GM21529 (cell line): Measurements from ENCODE around the gene DCAF4.

ENCODE experiments used
- ATAC-seq: cut with Tn5 transposase; IDR thresholded peaks from one replicate; pipeline ENCODE4 v1.9.1; 2021; ENCODE audit not compliant: unreplicated experiment

The DCAF4 gene

DNA sequence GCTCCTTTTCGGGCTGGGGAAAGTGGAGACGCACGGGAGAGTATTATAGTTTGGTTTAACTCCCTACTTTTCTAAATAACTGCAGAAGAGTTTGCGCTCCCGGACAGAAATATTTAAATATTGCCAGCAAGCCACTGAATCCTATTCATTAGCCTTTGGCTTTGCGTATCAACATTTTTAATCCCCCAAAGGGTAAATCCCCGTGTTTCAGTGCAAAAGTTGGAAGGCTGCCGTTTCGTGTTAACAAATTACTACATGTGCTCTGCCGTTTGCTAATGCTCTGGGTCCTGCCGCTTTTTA is 32.0 kb upstream of the DCAF4 start:
- ATAC-seq: no peak

DNA sequence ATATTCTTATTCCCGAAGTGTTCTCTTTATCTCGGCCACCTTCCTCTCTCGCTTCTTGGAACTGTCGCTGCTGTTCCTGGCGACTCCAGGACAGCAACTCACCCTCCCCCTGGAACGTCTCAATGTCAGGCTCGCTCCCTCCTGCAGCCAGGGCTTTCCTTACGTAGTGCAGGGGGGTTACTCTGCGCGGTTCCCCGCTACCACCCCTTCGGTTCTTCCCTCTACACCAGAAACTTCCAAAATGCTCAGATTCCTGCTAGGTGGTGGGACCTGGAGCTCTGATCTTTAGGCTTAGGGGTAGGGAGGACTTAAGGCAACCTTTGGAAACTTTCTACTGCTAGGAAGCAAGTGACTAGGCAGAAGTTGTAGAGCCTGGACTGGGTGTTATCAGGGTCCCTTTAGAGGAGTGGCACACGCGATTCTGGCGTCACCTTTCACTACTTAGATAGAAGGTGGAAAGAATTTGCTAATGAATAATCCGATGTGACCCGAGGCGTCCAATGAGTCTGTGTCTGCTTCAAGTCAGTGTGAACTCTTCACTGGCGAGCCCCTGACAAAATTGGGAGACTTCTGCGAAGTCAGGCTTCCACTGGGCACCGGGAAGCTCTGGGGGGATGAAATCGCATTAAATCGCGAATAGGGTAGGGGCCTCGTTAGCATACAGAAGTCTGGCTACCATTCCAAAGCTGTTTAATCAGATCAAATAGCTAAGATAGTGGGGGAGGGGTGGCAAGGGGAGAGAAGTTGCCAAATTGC is 31.5 kb upstream of the DCAF4 start:
- ATAC-seq: no peak

DNA sequence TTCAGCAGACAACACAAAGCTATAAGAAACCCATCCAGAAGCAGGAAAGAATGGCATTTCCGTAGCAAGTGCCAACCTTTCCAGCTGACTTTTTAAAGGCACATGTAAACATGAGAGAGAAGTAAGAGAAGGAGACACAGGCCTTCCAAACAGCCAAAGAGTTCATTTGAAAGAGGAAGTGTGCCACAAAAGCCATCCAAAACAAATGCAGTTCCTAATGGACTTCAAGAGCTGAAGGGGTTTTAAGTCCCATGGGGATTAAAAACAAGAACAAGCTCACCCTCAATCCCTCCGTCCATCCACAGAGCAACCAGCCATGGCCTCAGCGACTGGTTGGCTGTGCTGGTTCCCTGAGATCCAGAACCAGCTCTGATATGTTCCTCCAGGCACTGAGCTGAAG is 27.8 kb upstream of the DCAF4 start:
- ATAC-seq: no peak

DNA sequence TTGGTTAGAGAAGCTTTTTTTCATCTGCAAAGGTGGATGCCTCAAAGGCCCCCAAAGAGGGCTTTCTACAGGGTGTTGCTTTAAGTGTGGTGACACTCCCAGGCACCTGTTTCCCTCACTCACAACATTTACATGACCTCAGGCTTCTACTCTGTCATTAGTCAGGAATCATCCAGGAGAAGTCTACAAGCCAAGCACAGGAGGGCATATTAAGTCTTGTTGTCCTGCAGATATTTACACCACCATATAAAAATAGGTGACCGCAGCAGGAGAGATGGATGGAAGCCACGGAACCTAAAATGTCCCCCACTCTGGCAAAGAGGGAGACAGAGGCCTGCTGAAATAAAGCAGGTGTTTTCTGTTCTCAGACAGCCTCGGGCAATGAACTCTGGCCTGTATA is 24.9 kb upstream of the DCAF4 start:
- no peak for ATAC-seq

DNA sequence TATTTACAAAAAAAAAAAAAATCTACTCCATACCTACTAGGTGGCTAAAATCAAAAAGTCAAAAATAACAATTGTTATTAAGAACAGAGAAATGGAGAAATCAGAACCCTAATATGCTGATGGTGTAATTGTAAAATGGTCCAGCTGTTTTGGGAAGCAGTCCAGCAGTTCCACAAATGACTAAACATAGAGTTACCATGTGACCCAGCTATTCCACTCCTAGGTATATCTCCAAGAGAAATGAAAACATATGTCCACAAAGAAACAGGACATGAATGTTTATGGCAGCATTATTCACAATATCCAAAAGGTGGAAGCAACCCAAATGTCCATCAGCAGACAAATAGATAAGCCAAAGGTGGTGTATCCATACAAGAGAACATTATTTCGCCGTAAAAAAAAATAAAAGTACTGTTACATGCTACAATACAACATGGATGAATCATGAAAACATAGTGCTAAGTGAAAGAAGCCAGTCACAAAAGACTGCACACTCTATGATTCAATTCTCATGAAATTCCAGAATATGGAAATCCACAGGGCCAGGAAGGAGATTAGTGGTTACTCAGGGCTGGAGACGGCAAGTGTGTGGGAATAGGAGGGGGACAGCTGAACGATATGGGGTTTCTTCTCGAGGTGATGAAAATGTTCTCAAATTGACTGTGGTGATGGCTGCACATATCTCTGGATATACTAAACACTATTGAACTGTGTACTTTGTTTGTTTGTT is 23.3 kb upstream of the DCAF4 start:
- no peak for ATAC-seq

- no peak for ATAC-seq
Observed at GRCh38 chr14:72903716-72904115, 22.5 kb upstream of the DCAF4 start.

- no peak for ATAC-seq
Observed at GRCh38 chr14:72904218-72904617, 22.0 kb upstream of the DCAF4 start.

DNA sequence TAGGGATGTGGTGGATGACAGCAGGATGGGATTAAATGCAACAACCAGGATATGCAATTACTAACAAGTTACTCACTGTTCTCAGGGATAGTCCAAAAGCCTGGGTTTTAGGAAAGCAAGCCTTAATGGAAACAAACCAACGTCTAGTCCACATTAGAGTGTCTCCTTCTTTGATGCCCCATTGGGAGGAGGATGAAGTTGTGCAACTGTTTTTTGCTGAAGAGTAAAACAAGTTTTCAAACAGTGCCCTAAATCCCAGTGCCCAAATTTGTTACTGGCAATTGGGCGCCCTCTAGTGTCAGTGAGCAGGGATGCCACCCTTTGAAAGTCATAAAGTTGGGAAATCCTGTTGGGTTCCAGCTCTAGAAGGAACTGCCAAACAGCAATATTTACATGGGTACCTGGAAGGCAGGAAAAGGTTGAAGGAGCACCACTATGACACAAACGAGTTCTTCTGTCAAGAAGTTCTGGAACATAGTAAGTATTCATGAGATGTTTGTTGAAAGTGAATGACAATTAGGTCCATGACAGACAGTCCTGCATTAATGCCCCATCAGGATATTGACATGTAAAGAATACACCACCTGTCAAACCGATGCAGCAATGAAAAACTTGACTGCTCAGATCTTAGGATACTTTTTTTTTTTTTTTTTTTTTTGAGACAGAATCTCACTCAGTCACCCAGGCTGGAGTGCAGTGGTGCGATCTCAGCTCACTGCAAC is 21.3 kb upstream of the DCAF4 start:
- no peak for ATAC-seq

DNA sequence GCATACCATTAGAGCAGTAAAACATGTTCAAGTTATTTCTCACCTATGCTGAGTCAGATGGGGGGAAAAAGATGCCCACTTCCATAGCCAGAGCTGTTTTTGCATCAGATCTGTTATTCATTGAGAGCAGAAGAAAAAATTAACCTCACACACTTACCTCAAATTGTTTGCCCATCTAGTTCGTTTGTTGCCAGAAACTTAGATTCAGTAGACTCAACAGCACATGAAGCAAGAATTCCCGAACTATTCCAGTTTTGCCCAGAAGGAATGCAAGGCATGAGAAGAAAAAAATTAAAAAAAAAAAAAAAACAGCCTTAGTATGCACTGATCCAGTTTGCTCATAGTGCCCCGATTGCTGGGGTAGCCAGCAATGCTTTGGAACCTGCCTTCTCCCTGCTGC is 19.9 kb upstream of the DCAF4 start:
- no peak for ATAC-seq

- no peak for ATAC-seq
Observed at GRCh38 chr14:72906879-72907278, 19.4 kb upstream of the DCAF4 start.

- no peak for ATAC-seq
Observed at GRCh38 chr14:72907886-72908285, 18.4 kb upstream of the DCAF4 start.

DNA sequence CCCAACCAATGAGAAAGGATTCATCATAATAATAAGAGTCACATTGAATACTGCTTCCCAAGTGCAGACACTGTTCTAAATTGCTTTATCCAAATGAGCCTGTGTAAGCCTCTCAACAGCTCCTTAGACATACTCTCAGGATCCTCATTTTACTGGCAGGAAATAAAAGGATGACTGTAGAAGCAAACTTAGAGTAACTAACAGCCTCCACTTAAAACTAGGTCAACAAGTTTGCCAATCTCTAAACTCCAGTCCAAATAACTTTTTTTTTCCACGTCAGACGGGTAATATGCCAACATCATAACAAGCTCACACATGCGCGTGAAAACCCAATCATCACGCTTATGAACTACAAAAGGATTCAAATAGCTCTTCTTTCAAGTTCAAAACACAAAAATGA is 17.1 kb upstream of the DCAF4 start:
- no peak for ATAC-seq

GRCh38 chr14:72913809-72914208 is 12.5 kb upstream of the DCAF4 start:
- no peak for ATAC-seq

DNA sequence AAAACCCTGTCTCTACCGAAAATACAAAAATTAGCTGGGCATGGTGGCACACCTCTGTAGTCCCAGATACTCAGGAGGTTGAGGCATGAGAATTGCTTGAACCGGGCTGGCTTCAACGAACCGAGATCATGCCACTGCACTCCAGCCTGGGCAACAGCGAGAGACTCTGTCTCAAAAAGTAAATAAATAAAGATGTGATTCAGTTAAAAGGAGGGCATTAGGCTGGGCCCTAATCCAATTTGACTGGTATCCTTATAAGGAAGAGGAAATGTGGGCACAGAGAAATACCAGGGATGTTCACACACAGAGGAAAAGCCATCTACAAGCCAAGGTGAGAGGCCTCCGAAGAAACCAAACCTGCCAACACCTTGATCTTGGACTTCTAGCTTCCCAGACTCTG is 10.1 kb upstream of the DCAF4 start:
- ATAC-seq: no peak

GRCh38 chr14:72917094-72917802 is 9.0 kb upstream of the DCAF4 start:
- no peak for ATAC-seq

DNA sequence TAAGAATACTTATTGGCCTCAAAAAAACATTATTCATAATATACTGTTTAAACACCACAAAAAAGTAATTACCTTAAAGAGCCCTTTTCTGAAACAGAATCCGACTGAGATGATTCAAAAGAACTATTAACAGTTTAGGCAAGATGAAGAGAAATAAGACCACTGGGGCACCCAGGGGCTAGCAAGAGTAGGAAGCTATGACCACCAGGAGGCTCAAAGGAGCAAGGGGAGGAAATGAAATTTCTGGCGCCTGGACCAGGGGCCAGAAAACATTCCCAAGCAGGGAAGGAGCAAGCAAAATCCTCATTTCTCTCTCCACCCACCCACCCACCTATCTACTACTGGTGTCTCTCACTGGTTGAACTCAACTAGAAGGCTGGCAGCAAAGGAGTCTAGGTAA is 6.3 kb upstream of the DCAF4 start:
- ATAC-seq: no peak

DNA sequence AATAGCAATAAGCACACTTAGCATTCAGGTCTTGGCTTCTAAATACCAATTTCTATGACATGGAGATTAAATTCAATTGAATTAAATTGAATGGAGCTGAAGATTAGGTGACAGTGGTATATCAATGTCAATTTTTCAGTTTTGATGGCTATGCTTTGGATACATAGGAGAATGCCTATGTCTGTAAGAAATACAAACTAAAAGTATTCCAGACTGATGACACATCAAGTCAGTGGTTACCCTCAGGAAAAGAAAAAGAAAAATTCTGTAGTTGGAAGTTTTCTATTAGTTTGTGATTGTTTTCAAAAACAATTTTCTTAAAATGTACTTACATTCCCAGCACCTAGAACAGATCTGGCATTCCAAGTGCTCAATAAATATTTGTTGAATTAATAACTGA is 4.9 kb upstream of the DCAF4 start:
- ATAC-seq: no peak

DNA sequence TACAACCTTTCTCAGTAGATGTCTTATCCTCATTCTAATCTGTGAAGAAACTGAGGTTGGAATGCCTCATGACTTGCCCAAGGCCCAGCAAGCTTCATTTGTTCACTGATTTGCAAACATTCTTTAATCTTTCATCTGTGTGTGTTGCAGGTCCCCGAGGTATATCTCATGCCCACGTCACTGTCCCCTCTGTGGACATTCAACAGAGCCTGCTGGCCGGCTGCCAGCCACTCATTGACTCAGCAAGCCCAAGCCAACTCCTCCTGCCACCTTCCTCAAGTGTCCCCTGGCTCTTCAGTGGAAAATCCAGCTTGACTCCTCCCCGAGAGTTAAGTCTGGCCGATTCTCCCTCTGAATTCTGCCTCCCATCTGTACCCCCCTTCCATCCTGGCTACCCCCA is 1.9 kb upstream of the DCAF4 start:
- ATAC-seq: no peak

- no peak for ATAC-seq
Observed at GRCh38 chr14:72925171-72925759, 999 bp upstream of the DCAF4 start.

GRCh38 chr14:72925815-72926291 is 411 bp upstream of the DCAF4 start:
- ATAC-seq: peak; percentile 17

DNA sequence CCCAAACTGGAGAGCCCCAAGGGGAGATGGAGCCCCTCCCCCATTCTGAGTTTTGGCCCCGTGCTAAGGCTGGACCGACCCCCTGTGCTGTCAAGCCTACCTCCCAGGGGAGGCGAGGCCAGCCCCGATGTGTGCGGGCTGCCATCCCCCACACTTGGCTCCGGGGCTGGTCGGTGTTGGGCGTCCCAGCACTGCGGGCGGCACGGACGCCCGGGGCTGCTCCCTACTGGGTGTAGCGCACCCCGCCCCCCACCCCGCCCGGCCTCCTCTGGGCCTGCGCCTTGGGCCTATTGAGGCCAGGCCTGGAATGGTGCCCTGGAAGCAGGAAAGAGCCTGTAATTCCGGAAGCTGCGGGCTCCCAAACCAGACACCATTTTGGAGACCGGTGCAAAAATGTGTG is 2.6 kb downstream of the DCAF4 start:
- ATAC-seq: no peak
